HG02759 (cell line): Measurements from ENCODE around the gene C2.

Experiments
- ATAC-seq: cut with Tn5 transposase; IDR thresholded peaks from one replicate; pipeline ENCODE4 v1.9.1; 2021; ENCODE audit warnings: mild to moderate bottlenecking, moderate library complexity; ENCODE audit not compliant: unreplicated experiment

C2 gene

GRCh38 chr6:31927242-31927862, at the start of gene C2:
Gene C2 (plus strand): TSS chr6:31927717. CDS start chr6:31927753, 36 bp downstream.
- ATAC-seq = no peak

GRCh38 chr6:31878222-31878621, 49.3 kb upstream of the C2 start:
- ATAC-seq = no peak

- no peak for ATAC-seq
Measured at GRCh38 chr6:31878726-31879125, 48.8 kb upstream of the C2 start, which contains the start of gene SLC44A4. Gene SLC44A4 (minus strand): TSS chr6:31878997. CDS start chr6:31878980, 17 bp downstream.

- ATAC-seq = no peak
Measured at GRCh38 chr6:31879143-31879542, 48.4 kb upstream of the C2 start.

GRCh38 chr6:31879901-31880300, 47.6 kb upstream of the C2 start:
- ATAC-seq = no peak

GRCh38 chr6:31880616-31881015, 46.9 kb upstream of the C2 start:
- no peak for ATAC-seq

GRCh38 chr6:31881136-31881859, 46.2 kb upstream of the C2 start:
- no peak for ATAC-seq

- no peak for ATAC-seq
Measured at GRCh38 chr6:31882344-31882743, 45.2 kb upstream of the C2 start.

- ATAC-seq = no peak
Measured at GRCh38 chr6:31883676-31884075, 43.8 kb upstream of the C2 start.

GRCh38 chr6:31884528-31885035, 42.9 kb upstream of the C2 start:
- no peak for ATAC-seq

- no peak for ATAC-seq
Measured at GRCh38 chr6:31886541-31886991, 41.0 kb upstream of the C2 start.

GRCh38 chr6:31887173-31888007, 40.1 kb upstream of the C2 start:
- ATAC-seq = no peak

- ATAC-seq = no peak
Measured at GRCh38 chr6:31888276-31889258, 39.0 kb upstream of the C2 start.

- no peak for ATAC-seq
Measured at GRCh38 chr6:31889331-31889972, 38.1 kb upstream of the C2 start.

GRCh38 chr6:31892821-31893220, 34.7 kb upstream of the C2 start:
- no peak for ATAC-seq

- no peak for ATAC-seq
Measured at GRCh38 chr6:31896493-31896855, 31.0 kb upstream of the C2 start.

GRCh38 chr6:31896856-31897611, 30.5 kb upstream of the C2 start:
- ATAC-seq = peak; percentile 30

GRCh38 chr6:31897612-31898382, 29.7 kb upstream of the C2 start, which contains the start of gene EHMT2:
Gene EHMT2 (minus strand): TSS chr6:31897698. CDS start chr6:31897677, 21 bp downstream.
- ATAC-seq = peak; percentile 68
